ENCODE measurements around the gene FAM9A.
"Not testable (repeated sequence)": the region's sequence is repeated elsewhere in the genome, so short reads cannot be mapped to it uniquely, and the experiment has no call there.

Gene FAM9A

GRCh38 chrX:8803326-8803725 lies 2.1 kb upstream of the FAM9A start:
- no peak for DNase-seq (ENCODE audit: low spot score)

DNA sequence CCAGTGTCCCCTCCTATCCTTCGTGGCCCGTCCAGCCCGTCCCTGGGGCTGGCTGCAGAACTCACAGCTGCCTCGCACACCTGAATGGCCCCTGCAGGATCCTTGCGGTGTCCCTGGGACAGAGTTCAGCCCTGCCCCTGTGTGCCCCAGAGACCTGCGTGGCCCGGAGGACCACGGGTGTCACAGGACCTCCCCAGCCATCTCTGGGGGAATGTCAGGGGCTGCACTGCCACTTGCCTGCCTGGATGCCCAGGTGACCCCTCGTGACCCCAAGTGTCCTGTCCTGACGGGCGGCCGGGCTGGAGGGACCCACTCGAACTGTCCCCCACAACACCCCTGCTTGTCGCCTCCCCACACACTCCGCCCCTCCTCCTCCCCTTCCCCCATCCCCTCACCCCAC lies 832 bp downstream of the FAM9A start:
- not testable (repeated sequence) for DNase-seq (ENCODE audit: low spot score)

GRCh38 chrX:8799281-8799680 lies 1.9 kb downstream of the FAM9A start:
- not testable (repeated sequence) for DNase-seq (ENCODE audit: low spot score)

- DNase-seq (ENCODE audit: low spot score) = not testable (repeated sequence)
Observed at GRCh38 chrX:8798702-8799101, 2.5 kb downstream of the FAM9A start.

DNA sequence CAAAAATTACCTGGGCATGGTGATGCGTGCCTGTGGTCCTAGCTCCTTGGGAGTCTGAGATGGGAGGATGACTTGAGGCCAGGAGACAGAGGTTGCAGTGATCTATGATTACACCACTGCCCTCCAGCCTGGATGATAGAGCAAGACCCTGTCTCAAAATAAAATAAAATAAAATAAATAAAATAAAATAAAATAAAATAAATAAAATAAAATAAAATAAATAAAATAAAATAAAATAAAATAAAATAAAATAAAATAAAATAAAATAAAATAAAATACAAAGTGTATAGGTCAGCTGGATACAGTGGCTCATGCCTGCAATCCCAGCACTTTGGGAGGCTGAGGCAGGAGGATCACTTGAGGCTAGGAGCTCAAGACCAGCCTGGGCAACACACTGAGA lies 14.1 kb downstream of the FAM9A start:
- not testable (repeated sequence) for DNase-seq (ENCODE audit: low spot score)

DNA sequence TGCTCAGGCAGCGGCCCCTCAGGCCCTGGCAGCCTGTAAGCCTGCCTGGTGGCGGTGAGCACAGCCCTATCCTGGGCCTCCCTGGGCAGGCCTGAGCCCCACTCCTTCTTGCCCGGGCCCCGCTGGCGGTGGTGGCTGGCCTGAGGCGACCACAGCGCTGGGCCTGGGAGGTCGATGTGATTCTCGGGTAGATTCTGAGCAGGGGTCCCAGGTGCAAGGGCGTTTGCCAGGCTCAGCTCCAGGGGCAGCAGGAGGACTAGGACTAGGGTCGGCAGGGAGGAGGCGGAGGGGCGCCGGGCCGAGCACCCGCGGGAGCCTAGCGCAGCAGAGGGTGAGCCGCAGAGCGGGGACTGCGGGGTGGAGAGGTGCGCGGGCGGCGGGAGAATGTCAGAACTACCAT lies 17.0 kb downstream of the FAM9A start:
- no peak for DNase-seq (ENCODE audit: low spot score)

- DNase-seq (ENCODE audit: low spot score) = no peak
Observed at GRCh38 chrX:8783714-8784098, 17.5 kb downstream of the FAM9A start.

- no peak for DNase-seq (ENCODE audit: low spot score)
Observed at GRCh38 chrX:8783097-8783713, 18.0 kb downstream of the FAM9A start.

DNA sequence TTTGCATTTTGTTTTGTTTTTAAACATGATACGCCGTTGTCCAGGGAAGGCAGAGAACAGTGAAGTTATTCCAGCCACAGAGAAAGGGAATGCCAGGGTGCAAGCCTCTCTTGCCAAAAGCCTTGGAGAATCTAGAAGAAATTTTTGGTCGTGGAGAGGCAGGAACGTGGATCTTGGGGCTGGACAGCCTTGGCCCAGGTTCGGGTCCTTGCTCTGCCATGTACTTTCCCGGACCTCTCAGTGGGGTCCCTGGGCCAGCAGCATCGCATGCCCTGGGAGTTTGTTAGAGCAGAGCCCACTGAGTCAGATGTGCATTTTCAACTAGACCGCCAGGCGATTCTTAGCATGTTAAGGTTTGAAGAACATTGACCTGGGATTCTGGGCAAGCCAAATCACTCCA lies 18.6 kb downstream of the FAM9A start:
- DNase-seq (ENCODE audit: low spot score) = no peak

DNA sequence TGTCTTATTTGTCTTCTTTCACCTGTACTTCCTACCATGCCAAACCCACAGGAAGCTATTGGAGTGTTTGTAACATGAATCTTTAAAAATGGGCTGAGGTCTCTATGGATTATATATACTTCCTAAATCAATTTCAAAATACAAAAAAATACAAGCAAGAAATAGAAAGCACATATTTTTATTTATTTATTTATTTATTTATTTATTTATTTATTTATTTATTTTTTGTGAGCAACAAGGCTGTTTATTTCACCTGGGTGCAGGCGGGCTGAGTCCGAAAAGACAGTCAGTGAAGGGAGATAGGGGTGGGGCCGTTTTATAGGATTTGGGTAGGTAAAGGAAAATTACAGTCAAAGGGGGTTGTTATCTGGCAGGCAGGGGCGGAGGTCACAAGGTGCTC lies 19.3 kb downstream of the FAM9A start:
- not testable (repeated sequence) for DNase-seq (ENCODE audit: low spot score)

- no peak for DNase-seq (ENCODE audit: low spot score)
Observed at GRCh38 chrX:8773117-8773516, 28.1 kb downstream of the FAM9A start.

- no peak for DNase-seq (ENCODE audit: low spot score)
Observed at GRCh38 chrX:8760021-8760420, 41.2 kb downstream of the FAM9A start.

DNA sequence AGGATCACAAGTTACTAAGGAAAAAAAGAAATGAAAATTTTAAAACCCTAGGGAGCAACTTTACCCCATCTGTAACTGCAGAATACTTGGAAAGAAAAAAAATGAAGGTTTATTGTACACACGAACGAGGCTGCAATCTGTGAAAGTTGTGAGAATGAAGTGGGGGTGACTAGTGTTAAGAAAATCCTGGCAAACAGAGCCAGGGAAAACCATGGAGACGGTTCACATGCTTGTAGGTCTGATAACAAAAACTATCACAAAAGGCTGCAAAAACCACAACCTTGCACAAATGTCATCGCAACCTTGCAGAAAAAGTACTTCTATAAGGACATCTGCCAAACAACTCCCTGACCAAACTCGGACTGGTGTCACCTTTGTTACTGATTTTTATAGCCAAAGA lies 42.5 kb downstream of the FAM9A start:
- DNase-seq (ENCODE audit: low spot score) = not testable (repeated sequence)

DNA sequence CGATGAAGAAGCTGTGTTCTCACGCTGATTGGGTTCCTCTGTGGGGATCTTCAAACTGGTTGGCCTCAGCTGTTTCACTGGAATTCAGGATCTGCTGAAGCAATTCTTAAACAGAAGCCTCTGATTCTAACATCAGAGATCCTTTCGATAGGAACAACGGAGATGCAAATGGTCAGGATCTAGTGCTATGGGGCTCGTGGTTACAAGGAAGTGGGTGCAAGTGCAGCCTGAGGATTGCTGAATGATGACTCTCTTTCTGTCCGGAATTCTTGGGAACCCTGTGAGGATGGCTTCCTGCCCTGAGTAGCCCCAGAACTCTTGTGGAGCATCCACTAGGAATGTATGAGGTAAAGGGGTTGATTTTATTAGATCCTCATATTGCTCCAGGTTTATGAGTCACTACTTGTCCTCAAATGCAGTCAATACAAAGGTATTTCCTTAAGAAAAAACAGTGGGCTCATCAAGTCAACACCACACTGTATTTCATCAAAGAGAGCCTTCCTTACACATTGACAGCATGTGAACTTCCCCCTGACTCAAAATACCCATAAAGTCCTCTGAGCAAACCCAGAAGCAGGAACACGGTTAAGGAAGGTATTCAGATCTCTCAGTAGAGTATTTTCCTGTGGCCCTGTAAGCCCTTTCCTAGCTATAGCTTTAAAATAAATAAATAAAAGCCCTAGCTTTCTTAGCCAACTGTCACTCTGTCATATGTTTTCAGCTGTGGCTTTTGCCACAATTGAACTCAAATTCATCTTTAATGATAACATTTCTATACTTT lies 43.4 kb downstream of the FAM9A start:
- not testable (repeated sequence) for DNase-seq (ENCODE audit: low spot score)

GRCh38 chrX:8755813-8756212 lies 45.4 kb downstream of the FAM9A start:
- no peak for DNase-seq (ENCODE audit: low spot score)

- DNase-seq (ENCODE audit: low spot score) = no peak
Observed at GRCh38 chrX:8755116-8755515, 46.1 kb downstream of the FAM9A start.

GRCh38 chrX:8749697-8750096 lies 51.5 kb downstream of the FAM9A start:
- no peak for DNase-seq (ENCODE audit: low spot score)

DNA sequence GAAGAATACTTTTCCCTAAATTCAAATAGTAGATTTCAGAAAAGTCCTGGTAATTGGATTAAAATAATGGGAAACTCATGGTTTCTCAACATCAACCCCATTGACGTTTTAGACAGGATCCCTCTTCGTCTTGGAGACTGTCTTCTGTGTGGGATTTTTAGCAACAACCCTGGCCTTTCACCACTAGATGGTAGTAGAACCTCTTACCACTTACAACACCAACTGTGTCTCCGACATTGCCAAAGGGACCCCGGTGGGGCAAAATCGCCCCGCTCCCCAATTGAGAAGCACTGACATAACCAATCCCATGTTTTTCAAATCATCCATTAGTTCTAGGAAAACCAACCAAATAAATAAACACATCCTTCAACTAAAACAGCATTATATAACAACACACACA lies 52.3 kb downstream of the FAM9A start:
- DNase-seq (ENCODE audit: low spot score) = peak; percentile 52

GRCh38 chrX:8743126-8743732 lies 58.0 kb downstream of the FAM9A start:
- peak; percentile 48 for DNase-seq (ENCODE audit: low spot score)

DNA sequence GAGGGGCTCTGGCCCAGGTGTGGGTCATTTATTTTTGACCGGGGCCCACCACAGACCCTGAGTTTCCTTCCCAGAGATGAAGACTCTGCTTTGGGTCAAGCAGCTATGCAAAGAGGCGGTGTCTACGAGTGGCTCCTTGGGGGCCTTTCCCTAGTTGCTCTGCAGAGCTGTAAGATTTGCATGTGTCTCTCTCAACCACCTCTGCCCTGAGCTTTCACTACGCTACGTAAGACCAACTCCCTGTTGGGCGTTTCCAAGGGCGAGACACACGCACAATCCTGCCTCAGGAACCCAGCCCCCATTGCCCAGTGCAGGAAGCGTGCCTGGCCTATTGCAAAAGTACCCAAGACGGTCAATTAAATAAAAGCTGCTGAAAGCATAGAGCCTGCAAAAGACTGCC lies 59.2 kb downstream of the FAM9A start:
- no peak for DNase-seq (ENCODE audit: low spot score)
